T-helper 1 cell treated with Interleukin-12 subunit alpha and Interleukin-12 subunit beta and Interleukin-4 antibody, amounts not matched to agents 30 ng/mL and 1 ng/mL, for 36 hours (primary cell): Measurements from ENCODE around the gene FBXO36. TPM values are rescaled to one million over a fixed set of nuclear protein-coding genes. Genes with fewer than 3 reads are reported as not detected.

ENCODE experiments used
- intact Hi-C: fragments of 100-400 bp; cut with micrococcal nuclease; formaldehyde crosslinking; loops from one replicate; pipeline ENCODE4 v1.15.1; 2024
- total RNA-seq: library from RNA; stranded (reverse); gene quantifications from 2 replicates; pipeline ENCODE4 v1.2.3, GENCODE V29; 2022

Gene FBXO36
- total RNA-seq, 1 donor from 2014 or later: 0.17 TPM

DNA sequence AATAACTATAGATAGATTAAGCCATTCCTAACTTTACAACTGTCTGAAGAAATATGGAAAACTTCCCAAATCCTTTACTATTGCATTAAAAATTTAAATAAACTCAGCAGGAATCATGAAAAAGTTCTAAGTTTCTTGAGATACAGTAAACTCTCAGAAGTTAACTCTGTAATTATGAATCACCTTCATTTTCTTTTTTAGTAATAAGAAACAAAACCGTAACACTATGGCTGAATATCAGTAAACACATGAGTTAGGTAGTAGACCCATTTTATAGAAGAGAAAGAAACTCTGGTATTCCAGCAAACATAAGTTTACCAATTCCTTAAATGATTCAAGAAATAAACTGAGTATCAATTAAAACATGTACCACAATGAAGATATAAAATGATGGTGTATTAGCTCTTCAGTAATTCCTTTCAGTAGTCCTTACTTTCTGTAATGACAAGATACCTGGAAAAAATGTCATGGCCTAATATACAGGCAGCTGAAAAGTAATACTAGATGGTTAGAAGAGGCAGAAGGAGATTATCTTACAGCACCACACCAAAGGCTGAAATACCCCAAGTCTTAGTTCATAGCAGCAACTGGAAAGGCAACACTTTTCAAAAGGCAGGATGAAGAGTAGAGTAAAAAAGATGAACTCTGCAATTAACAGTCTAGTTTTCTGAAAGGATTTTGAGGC lies 12.0 kb upstream of the FBXO36 start:
- intact Hi-C loops: loop anchor here (1.0 kb wide), 3 partner anchors 11 to 130 kb away; no protein-coding TSS in a partner anchor

- intact Hi-C loops: loop anchor here (1.0 kb wide), 4 partner anchors 9 to 131 kb away; no protein-coding TSS in a partner anchor
Measured at GRCh38 chr2:229910832-229911412, 11.4 kb upstream of the FBXO36 start.

GRCh38 chr2:229914171-229914570 lies 8.1 kb upstream of the FBXO36 start:
- intact Hi-C loops: no loop called here

DNA sequence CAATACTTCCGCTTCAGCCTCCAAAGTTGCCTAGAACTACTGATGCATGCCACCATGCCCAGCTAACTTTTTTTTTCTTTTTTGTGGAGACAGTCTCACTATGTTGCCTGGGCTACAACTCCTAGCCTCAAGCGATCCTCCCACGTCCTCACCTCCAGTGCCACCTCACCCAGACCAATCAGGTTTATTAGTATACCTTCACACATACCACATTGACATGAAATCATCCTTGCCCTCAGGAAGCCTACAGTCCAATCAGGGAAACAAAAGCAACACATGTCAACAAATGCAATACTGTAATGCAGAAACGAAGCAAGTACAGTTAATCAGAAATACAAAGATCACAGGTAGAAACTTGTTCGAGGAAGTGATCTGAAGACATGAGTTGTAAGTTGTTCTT lies 4.5 kb upstream of the FBXO36 start:
- intact Hi-C loops: no loop called here

- intact Hi-C loops: loop anchor here (1.0 to 10.0 kb wide), 9 partner anchors 9 to 1865 kb away; partner anchors contain the start of genes COPS7B, PDE6D and SP100
Measured at GRCh38 chr2:229920011-229920641, 2.2 kb upstream of the FBXO36 start.

DNA sequence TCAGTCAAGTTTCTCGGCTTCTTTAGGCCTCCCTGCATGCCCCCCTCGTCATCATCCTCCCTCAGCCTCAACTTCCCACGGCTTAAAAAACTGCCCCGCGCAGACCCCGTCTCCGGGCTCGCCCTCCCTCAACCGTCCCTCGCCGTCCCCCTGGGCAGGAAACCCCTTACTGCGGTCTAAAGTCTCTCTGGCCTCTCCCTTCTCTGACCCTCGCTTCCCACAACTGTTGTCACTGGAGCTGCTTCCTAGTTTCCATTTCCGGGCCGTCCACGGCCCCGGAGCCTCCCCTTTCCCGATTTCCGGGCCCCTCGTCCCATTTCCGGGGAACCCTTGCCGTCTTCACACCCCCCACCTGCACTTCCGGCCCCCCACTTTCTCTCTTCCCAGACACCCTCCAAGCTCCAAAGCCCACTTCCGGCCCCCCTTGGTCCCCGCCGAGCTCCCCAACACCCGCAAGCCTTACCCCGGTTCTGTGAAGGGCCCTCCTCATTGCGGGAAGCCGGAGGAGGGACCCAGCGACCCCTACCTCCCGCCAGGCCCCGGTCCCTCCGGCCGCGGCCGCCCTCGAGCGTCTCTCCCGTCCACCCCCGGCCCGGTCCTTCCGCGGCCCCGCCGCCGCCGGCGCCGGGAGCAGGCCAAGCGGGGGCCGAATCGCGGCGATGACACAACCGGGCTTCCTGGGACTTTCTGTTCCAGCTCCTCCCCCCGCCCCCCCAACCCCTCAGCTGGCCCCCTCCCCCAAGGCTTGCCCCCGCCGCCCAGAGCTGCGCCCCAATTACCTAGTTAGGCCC lies 1.0 kb upstream of the FBXO36 start:
- intact Hi-C loops: loop anchor here (1.0 to 10.0 kb wide), 9 partner anchors 69 to 1864 kb away; partner anchors contain the start of genes COPS7B, PDE6D and SP100

GRCh38 chr2:229921892-229922448 lies 333 bp upstream of the FBXO36 start, which contains the start of gene TRIP12:
Gene TRIP12 (minus strand): TSS chr2:229922009. CDS start chr2:229880079, 41,930 bp downstream.
- intact Hi-C loops: loop anchor here (1.0 to 10.0 kb wide), 14 partner anchors 70 to 1863 kb away; partner anchors contain the start of genes COPS7B, NCL, PDE6D and PSMD1

GRCh38 chr2:229924541-229924940 lies 2.2 kb downstream of the FBXO36 start:
- intact Hi-C loops: loop anchor here (5.0 to 10.0 kb wide), 7 partner anchors 72 to 1860 kb away; partner anchors contain the start of genes COPS7B, PDE6D and SP100

- intact Hi-C loops: loop anchor here (10.0 kb wide), 2 partner anchors 240 to 1860 kb away; partner anchors contain the start of genes COPS7B and PDE6D
Measured at GRCh38 chr2:229925201-229925600, 2.9 kb downstream of the FBXO36 start.

GRCh38 chr2:229927817-229928321 lies 5.6 kb downstream of the FBXO36 start:
- intact Hi-C loops: loop anchor here (10.0 kb wide), 2 partner anchors 237 to 1857 kb away; partner anchors contain the start of genes COPS7B and PDE6D

DNA sequence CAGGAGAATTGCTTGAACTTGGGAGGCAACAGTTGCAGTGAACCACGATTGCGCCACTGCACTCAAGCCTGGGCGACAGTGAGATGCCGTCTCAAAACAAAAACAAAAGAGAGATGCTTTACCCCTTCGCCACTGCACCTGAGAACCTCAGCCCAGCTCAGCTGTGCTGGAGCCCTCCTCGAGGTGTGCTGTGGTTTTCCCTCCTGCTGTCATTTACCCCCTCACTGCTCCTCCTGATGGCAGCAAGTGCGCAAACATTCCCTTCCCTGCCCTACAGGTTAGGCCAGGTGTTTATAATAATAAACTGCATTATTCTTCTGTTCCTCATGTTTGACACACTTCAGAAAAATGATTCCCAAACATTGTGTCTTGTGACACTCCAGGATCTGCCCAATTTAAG lies 8.4 kb downstream of the FBXO36 start:
- intact Hi-C loops: no loop called here

GRCh38 chr2:229931241-229931640 lies 8.9 kb downstream of the FBXO36 start:
- intact Hi-C loops: no loop called here

DNA sequence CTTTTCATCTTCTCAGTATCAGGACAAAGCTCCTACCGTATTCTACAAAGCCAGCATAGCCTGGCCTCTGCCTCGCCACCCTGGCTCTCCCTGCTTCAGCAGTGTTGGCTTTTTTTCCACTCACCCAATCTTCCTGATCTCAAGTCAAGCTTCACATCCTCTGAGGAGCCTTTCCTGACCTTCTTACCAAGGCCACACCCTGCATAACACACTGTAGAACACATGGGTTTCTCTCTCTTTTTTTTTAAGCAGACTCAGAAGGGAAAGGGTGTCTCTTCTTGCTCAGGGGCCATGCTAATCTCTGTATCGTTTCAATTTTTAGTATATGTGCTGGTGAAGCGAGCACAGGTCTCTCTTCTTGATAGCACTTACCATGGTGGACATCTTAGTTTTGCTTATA lies 15.2 kb downstream of the FBXO36 start:
- intact Hi-C loops: no loop called here

GRCh38 chr2:229942671-229943070 lies 20.4 kb downstream of the FBXO36 start:
- intact Hi-C loops: no loop called here

DNA sequence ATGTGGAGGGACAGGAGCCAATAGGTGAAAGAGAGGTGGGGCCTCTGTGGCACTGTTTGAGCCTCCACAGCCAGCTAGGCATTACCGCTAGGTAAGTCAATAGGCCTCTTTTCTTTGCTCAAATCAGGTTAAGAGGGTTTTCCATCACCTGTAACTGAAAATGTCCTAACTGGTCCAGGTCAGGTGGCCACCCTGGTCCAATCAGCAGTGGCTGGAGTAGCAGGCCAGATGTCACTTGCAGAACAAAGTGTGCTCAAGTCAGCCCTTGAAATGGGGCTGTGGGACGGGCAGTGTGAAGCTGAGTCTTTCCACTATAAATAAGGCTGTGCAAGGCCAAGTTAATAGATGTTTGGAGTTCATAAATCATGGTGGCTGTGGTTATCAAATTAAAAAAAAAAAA lies 20.9 kb downstream of the FBXO36 start:
- intact Hi-C loops: no loop called here

DNA sequence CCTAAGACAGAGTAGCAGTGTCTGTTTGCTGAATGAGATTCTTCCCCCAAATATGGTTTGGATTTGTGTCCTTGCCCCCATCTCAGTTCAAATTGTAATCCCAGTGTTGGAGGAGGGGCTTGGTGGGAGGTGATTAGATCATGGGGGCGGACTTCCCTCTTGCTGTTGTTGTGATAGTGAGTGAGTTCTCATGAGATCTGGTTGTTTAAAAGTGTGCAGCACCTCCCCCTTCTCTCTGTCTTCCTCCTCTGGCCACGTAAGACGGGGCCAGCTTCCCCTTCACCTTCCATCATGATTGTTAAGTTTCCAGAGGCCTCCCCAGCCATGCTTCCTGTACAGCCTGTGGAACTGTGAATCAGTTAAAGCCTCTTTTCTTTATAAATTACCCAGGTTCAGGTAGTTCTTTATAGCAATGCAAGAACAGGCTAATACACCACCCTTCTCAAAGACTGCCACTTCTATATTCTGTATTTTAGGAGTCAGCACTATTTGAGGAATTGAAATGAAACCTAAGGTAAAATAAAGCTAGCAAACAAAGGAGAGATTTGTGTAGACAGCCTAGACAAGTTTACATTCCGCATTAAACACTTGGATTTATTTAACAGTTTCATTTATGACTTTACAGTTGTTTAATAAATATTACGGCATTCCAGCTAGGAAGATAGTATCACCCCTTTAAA lies 21.6 kb downstream of the FBXO36 start:
- intact Hi-C loops: no loop called here

GRCh38 chr2:229945975-229946374 lies 23.7 kb downstream of the FBXO36 start:
- intact Hi-C loops: no loop called here

DNA sequence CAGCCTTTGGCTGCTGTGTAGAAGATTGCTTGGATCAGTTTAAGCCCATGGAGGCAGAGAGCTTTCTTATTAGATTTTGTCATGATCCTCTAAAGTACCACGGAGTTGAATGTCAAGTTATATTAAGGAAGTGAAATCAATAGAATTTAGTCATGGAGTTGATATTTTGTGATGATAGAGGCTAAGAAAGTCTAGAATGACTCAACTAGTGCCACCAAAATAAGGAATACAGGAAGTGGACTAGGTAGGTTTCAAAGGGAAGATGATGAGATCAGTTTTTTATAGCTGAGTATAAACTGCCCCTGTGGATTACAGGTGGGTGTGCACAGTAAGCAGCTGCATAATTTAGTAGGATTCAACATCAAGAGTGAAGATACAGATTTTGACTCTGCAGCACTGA lies 25.2 kb downstream of the FBXO36 start:
- intact Hi-C loops: no loop called here

DNA sequence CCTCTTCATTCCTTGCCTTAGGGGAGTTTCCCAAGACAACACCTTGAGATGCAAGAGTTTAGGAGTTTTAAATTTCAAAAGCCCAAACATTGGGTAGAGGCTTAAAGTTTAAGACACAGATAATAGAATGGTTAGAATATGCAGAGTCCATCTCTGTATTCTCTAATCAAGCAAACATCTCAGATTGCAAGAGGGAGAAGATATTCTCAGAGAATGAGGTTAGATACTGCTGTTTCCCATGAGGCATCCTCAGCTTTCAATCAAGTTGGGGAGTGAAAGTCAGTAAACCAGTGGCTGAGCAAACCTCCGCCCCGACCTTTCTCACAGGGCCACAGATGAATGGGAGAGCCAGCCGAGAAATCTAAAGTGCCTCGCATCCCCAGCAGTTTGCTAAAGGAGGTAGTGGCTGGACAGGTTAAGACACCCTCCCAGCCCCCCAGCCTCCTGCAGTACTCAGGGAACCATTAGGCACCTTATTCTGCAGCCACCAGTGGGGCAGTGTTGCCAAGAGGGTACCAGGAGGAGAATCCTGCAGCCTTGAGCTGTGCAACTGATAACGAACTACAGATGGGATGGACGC lies 30.0 kb downstream of the FBXO36 start:
- intact Hi-C loops: no loop called here
